Testis (tissue), 3 donors: Measurements from ENCODE around the gene RYR1. TPM values are rescaled to one million over a fixed set of nuclear protein-coding genes. Genes with fewer than 3 reads are reported as not detected.

Experiments used
- DNase-seq: peaks from one replicate; pipeline ENCODE4 v3.0.0-alpha.2; 2019
- H3K27ac ChIP-seq, 2 donors: fragments of 200-600 bp; sonication (generic); one replicate each; pipeline ENCODE4 v1.5.1; 2019
- H3K27me3 ChIP-seq: fragments of 200-600 bp; sonication (generic); one replicate; pipeline ENCODE4 v1.5.1; 2019
- H3K36me3 ChIP-seq: fragments of 200-600 bp; sonication (generic); one replicate; pipeline ENCODE4 v1.5.1; 2017; ENCODE audit warnings: low read depth; ENCODE audit errors: missing control alignments
- H3K4me1 ChIP-seq: fragments of 200-600 bp; sonication (generic); one replicate; pipeline ENCODE4 v1.5.1; 2019
- H3K4me3 ChIP-seq, 2 donors: fragments of 200-600 bp; sonication (generic); one replicate each; pipeline ENCODE4 v1.5.1; 2017 to 2019
- H3K9me3 ChIP-seq: fragments of 200-600 bp; sonication (generic); one replicate; pipeline ENCODE4 v1.5.1; 2017
- POLR2A ChIP-seq: fragments of 450-650 bp; IDR thresholded peaks from one replicate; pipeline ENCODE4 v1.6.1; 2017; ENCODE audit warnings: antibody characterized with exemption, mild to moderate bottlenecking, moderate library complexity
- WGBS, 2 donors: methylation state at CpG; one replicate each; pipeline ENCODE4 v1.1.5; 2018; 5-methylcytosine and 5-hydroxymethylcytosine counted together
- intact Hi-C: fragments of 100-400 bp; cut with DNase I; formaldehyde crosslinking; loops from one replicate; pipeline ENCODE4 v1.15.1; 2023; ENCODE audit warnings: low total_unique reads
- polyA plus RNA-seq: library from polyadenylated mRNA; stranded (reverse); fragments of 350-450 nt; fragmentation: Illumina TruSeq; extraction: RNeasy Lipid Tissue Mini Kit (QIAGEN cat#74804); gene quantifications from one replicate; pipeline ENCODE4 v1.2.3, GENCODE V29; 2014; ENCODE audit warnings: low read depth, low replicate concordance; ENCODE audit not compliant: insufficient read depth
- total RNA-seq, 2 donors: library from RNA; depleted of rRNA; stranded (reverse); fragments of >200 nt; gene quantifications; one replicate each; pipeline ENCODE4 v1.2.3, GENCODE V29; 2016
- TF ChIP-seq, protein P1 (sequence below), 3 experiments: fragments of 450-650 bp in 2 of 3; fragments of 200-600 bp in 1 of 3; sonication (generic) in 1 of 3; IDR thresholded peaks; one replicate each; pipeline ENCODE4 v1.5.1; 2016 to 2019; ENCODE audit warnings: antibody characterized with exemption in 3 of 3, mild to moderate bottlenecking in 2 of 3, moderate library complexity in 1 of 3

RYR1 gene
- total and polyA plus RNA-seq, 3 donors from 2014 or later = 11.8 to 26.1 (median 15.6) TPM

GRCh38 chr19:38484747-38485146, 51.3 kb downstream of the RYR1 start:
- no peaks in the 10 kb centered on the region for H3K9me3 ChIP-seq
- intact Hi-C loops = no loop called here
- no peak overlapping the region for H3K27ac ChIP-seq
- no peak for TF ChIP-seq POLR2A
- TF ChIP-seq, protein P1, sequence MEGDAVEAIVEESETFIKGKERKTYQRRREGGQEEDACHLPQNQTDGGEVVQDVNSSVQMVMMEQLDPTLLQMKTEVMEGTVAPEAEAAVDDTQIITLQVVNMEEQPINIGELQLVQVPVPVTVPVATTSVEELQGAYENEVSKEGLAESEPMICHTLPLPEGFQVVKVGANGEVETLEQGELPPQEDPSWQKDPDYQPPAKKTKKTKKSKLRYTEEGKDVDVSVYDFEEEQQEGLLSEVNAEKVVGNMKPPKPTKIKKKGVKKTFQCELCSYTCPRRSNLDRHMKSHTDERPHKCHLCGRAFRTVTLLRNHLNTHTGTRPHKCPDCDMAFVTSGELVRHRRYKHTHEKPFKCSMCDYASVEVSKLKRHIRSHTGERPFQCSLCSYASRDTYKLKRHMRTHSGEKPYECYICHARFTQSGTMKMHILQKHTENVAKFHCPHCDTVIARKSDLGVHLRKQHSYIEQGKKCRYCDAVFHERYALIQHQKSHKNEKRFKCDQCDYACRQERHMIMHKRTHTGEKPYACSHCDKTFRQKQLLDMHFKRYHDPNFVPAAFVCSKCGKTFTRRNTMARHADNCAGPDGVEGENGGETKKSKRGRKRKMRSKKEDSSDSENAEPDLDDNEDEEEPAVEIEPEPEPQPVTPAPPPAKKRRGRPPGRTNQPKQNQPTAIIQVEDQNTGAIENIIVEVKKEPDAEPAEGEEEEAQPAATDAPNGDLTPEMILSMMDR (IDR thresholded peaks at IDR 0.05) = no peak
- H3K4me1 ChIP-seq = no peaks in the 10 kb centered on the region
- 72 to 78% methylated on average over 2 of the region's 2 CpGs for WGBS, 2 donors
- no peak overlapping the region for H3K4me3 ChIP-seq
- DNase-seq = no peak
- H3K36me3 ChIP-seq = no peaks in the 10 kb centered on the region
- H3K27me3 ChIP-seq = no peaks in the 10 kb centered on the region

- Histone ChIP-seq H3K36me3 (no peaks in the 10 kb centered on the region), H3K9me3 (no peaks in the 10 kb centered on the region), H3K27ac (no peak overlapping the region), H3K4me1 (no peaks in the 10 kb centered on the region), H3K4me3 (no peak overlapping the region), H3K27me3 (no peaks in the 10 kb centered on the region)
- TF ChIP-seq, protein P1 (IDR thresholded peaks at IDR 0.05) = no peak
- TF ChIP-seq POLR2A = no peak
- intact Hi-C loops = no loop called here
- DNase-seq = no peak
- 75 to 79% methylated on average over 29 to 49 of the region's 49 CpGs for WGBS, 2 donors
Measured at GRCh38 chr19:38485541-38486285, 52.2 kb downstream of the RYR1 start.

DNA sequence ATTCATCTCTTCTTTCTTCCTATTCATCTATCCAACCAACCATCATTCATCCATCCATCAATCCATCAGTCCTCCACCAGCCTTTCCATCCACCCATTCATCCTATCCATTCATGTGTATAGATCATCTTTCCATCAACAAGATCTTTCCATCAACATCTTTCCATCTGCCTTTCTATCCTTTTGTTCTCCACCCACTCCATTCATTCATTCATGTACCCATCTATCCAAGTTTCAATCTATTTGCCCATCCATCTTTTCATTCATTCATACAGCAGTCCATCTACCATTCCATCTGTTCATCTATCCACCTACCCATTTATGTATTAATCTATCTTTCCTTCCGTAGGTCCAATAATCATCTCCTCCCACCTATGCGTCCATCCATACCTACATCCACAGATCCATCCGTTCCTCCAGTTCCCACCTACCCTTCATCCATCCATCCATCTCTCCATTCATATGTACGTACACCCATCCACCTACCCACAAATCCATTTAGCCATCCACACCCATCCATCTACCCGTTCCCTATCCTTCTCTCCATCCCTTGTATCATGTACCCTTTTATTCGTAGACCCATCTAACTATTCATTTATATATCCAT, 53.3 kb downstream of the RYR1 start:
- intact Hi-C loops = no loop called here
- H3K9me3 ChIP-seq = no peaks in the 10 kb centered on the region
- no peak overlapping the region for H3K4me3 ChIP-seq
- no peaks in the 10 kb centered on the region for H3K4me1 ChIP-seq
- TF ChIP-seq, protein P1 (IDR thresholded peaks at IDR 0.05) = no peak
- no peak for TF ChIP-seq POLR2A
- H3K27me3 ChIP-seq = no peaks in the 10 kb centered on the region
- no peak for DNase-seq
- no peak overlapping the region for H3K27ac ChIP-seq
- H3K36me3 ChIP-seq = no peaks in the 10 kb centered on the region
- 92 to 94% methylated on average over 6 of the region's 6 CpGs for WGBS, 2 donors

GRCh38 chr19:38488096-38488495, 54.6 kb downstream of the RYR1 start:
- 94 to 96% methylated on average over 3 of the region's 3 CpGs for WGBS, 2 donors
- no peaks in the 10 kb centered on the region for H3K36me3 ChIP-seq
- H3K4me1 ChIP-seq = no peaks in the 10 kb centered on the region
- H3K27ac ChIP-seq = no peak overlapping the region
- no peaks in the 10 kb centered on the region for H3K27me3 ChIP-seq
- H3K9me3 ChIP-seq = no peaks in the 10 kb centered on the region
- TF ChIP-seq, protein P1 (IDR thresholded peaks at IDR 0.05) = no peak
- no peak for TF ChIP-seq POLR2A
- no peak for DNase-seq
- no peak overlapping the region for H3K4me3 ChIP-seq
- intact Hi-C loops = no loop called here
